ENCODE data around the gene DUOXA2. TPM values are rescaled to one million over a fixed set of nuclear protein-coding genes. Genes with fewer than 3 reads are reported as not detected.

The DUOXA2 gene
- total RNA-seq, 1 experiment from 2014 or later = not detected

- H3K27me3 Mint-ChIP-seq (ENCODE audit: low read depth) = peaks cover 91% of the 10 kb centered on the region
These were observed 19.4 kb downstream of the DUOXA2 start for GRCh38 chr15:45133561-45133920.

GRCh38 chr15:45134046-45134445, 19.9 kb downstream of the DUOXA2 start:
- ATAC-seq = no peak

More at GRCh38 chr15:45133561-45133920, 19.4 kb downstream of the DUOXA2 start:
- DNase-seq (ENCODE audit: low spot score) (no peak), ATAC-seq (no peak)
- Mint-ChIP-seq H3K27ac (no peak overlapping the region), H3K9me3 (no peaks in the 10 kb centered on the region), H3K4me3 (no peak overlapping the region), H3K4me1 (peaks cover 12% of the 10 kb centered on the region), H3K36me3 (no peaks in the 10 kb centered on the region)
- TF ChIP-seq RORB (CRISPR knock-in tag; IDR thresholded peaks at IDR 0.05) (no peak), NR3C1 (CRISPR knock-in tag; conservative IDR thresholded peaks at IDR 0.05; ENCODE audit: low read depth) (no peak), FOXJ3 (CRISPR knock-in tag; IDR thresholded peaks at IDR 0.05; ENCODE audit: borderline replicate concordance) (no peak), ZSCAN18 (CRISPR knock-in tag; IDR thresholded peaks at IDR 0.05) (no peak), MLX (CRISPR knock-in tag; IDR thresholded peaks at IDR 0.05) (no peak), E2F4 (CRISPR knock-in tag; IDR thresholded peaks at IDR 0.05; ENCODE audit: borderline replicate concordance, low read depth) (no peak)
- POLR2A ChIA-PET = no interaction called here
- CTCF ChIA-PET = interaction anchor here (1.8 to 11.0 kb wide), 2 partner anchors 19 to 29 kb away, joined by 12 to 231 read pairs; partner anchors contain the start of genes DUOX2 and DUOXA2

More at GRCh38 chr15:45134046-45134445, 19.9 kb downstream of the DUOXA2 start:
- CTCF ChIA-PET = interaction anchor here (1.6 to 11.0 kb wide), 4 partner anchors 8 to 29 kb away, joined by 5 to 231 read pairs (median 14); partner anchors contain the start of genes DUOX2 and DUOXA2
- DNase-seq (ENCODE audit: low spot score) = no peak
- TF ChIP-seq ZNF281 (CRISPR knock-in tag; IDR thresholded peaks at IDR 0.05) (no peak), USF1 (CRISPR knock-in tag; IDR thresholded peaks at IDR 0.05) (no peak), ZNF232 (CRISPR knock-in tag; IDR thresholded peaks at IDR 0.05) (no peak), KAT7 (CRISPR knock-in tag; IDR thresholded peaks at IDR 0.05; ENCODE audit: borderline replicate concordance) (no peak), ZSCAN18 (CRISPR knock-in tag; IDR thresholded peaks at IDR 0.05) (no peak)
- H3K36me3 Mint-ChIP-seq = no peaks in the 10 kb centered on the region
- peaks cover 12% of the 10 kb centered on the region for H3K4me1 Mint-ChIP-seq
- H3K4me3 Mint-ChIP-seq = no peak overlapping the region
- H3K27ac Mint-ChIP-seq = no peak overlapping the region
- peaks cover 89% of the 10 kb centered on the region for H3K27me3 Mint-ChIP-seq (ENCODE audit: low read depth)
- no peaks in the 10 kb centered on the region for H3K9me3 Mint-ChIP-seq
- POLR2A ChIA-PET = no interaction called here
